Mesenchymal stem cell (in vitro differentiated cells and primary cell): ENCODE results near the gene ABCB8.

Source experiments
- DNase-seq: peaks from one replicate; pipeline ENCODE4 v3.0.0-alpha.2; 2013
- H2AFZ ChIP-seq: one replicate; pipeline ENCODE4 v1.6.1; 2013; ENCODE audit warnings: low read depth, mild to moderate bottlenecking, control low read depth, inconsistent platforms, low read length, moderate library complexity
- H2AK5ac ChIP-seq: 2 replicates; pipeline ENCODE4 v1.6.1; 2013; ENCODE audit warnings: low read length, moderate library complexity, mild to moderate bottlenecking, inconsistent platforms; ENCODE audit not compliant: severe bottlenecking
- H2BK120ac ChIP-seq: one replicate; pipeline ENCODE4 v1.6.1; 2013; ENCODE audit warnings: low read depth, mild to moderate bottlenecking, inconsistent platforms, low read length, moderate library complexity
- H2BK12ac ChIP-seq, 2 experiments: one replicate each; pipeline ENCODE4 v1.6.1; 2013; ENCODE audit warnings: inconsistent platforms in 2 of 2, low read length in 2 of 2, mild to moderate bottlenecking in 2 of 2, moderate library complexity in 2 of 2, control low read depth in 1 of 2
- H2BK15ac ChIP-seq: one replicate; pipeline ENCODE4 v1.6.1; 2013; ENCODE audit warnings: mild to moderate bottlenecking, low read depth, inconsistent platforms; ENCODE audit not compliant: poor library complexity, severe bottlenecking
- H2BK5ac ChIP-seq: 2 replicates; pipeline ENCODE4 v1.6.1; 2013; ENCODE audit warnings: low read depth, mild to moderate bottlenecking, low read length, control low read depth, inconsistent platforms; ENCODE audit not compliant: poor library complexity, severe bottlenecking
- H3K14ac ChIP-seq, 2 experiments: one replicate each; pipeline ENCODE4 v1.6.1; 2013; ENCODE audit warnings: inconsistent platforms in 2 of 2, low read length in 2 of 2, control low read depth in 1 of 2, mild to moderate bottlenecking in 1 of 2, moderate library complexity in 1 of 2
- H3K18ac ChIP-seq, 2 experiments: one replicate each; pipeline ENCODE4 v1.6.1; 2013; ENCODE audit warnings: inconsistent platforms in 2 of 2, low read length in 2 of 2, control low read depth in 1 of 2, low read depth in 1 of 2, mild to moderate bottlenecking in 1 of 2
- H3K23ac ChIP-seq, 2 experiments: one replicate each; pipeline ENCODE4 v1.6.1; 2013; ENCODE audit warnings: inconsistent platforms in 2 of 2, low read length in 2 of 2, mild to moderate bottlenecking in 2 of 2, moderate library complexity in 2 of 2, control low read depth in 1 of 2
- H3K27ac ChIP-seq: 2 replicates; pipeline ENCODE4 v1.5.1; 2013; ENCODE audit warnings: mild to moderate bottlenecking, moderate library complexity, low read length, control low read depth, inconsistent platforms; ENCODE audit not compliant: poor library complexity, severe bottlenecking
- H3K27me3 ChIP-seq, 2 experiments: 2 replicates each; pipeline versions ENCODE4 v1.6.1 to v1.7.0; 2013; ENCODE audit warnings: low read length in 2 of 2, mild to moderate bottlenecking in 2 of 2, moderate library complexity in 2 of 2, control low read depth in 1 of 2, inconsistent platforms in 1 of 2; ENCODE audit not compliant: control insufficient read depth in 1 of 2, insufficient read depth in 1 of 2
- H3K36me3 ChIP-seq, 2 experiments: 2 replicates each; pipeline versions ENCODE4 v1.6.1 to v1.7.0; 2013; ENCODE audit warnings: low read length in 2 of 2, control low read depth in 1 of 2, inconsistent platforms in 1 of 2, low read depth in 1 of 2, mild to moderate bottlenecking in 1 of 2; ENCODE audit not compliant: insufficient read depth in 2 of 2, control insufficient read depth in 1 of 2
- H3K4ac ChIP-seq, 2 experiments: one replicate each; pipeline ENCODE4 v1.6.1; 2013; ENCODE audit warnings: inconsistent platforms in 2 of 2, low read length in 2 of 2, mild to moderate bottlenecking in 2 of 2, moderate library complexity in 2 of 2, control low read depth in 1 of 2, low read depth in 1 of 2
- H3K4me1 ChIP-seq: 2 replicates; pipeline ENCODE4 v1.6.1; 2013; ENCODE audit warnings: low read depth, low read length, control low read depth; ENCODE audit not compliant: control insufficient read depth, insufficient read depth
- H3K4me2 ChIP-seq: 2 replicates; pipeline ENCODE4 v1.6.1; 2013; ENCODE audit warnings: low read length, mild to moderate bottlenecking, inconsistent platforms; ENCODE audit not compliant: poor library complexity, severe bottlenecking
- H3K4me3 ChIP-seq, 2 experiments: 2 replicates each; pipeline versions ENCODE4 v1.5.1 to v1.7.0; 2013; ENCODE audit warnings: low read length in 2 of 2, mild to moderate bottlenecking in 2 of 2, control low read depth in 1 of 2, low read depth in 1 of 2; ENCODE audit not compliant: insufficient read depth in 1 of 2
- H3K79me1 ChIP-seq: replicated peaks from 2 replicates; pipeline ENCODE4 v1.6.1; 2013; ENCODE audit warnings: mild to moderate bottlenecking, control low read depth, low read length, inconsistent platforms; ENCODE audit not compliant: poor library complexity, severe bottlenecking
- H3K9ac ChIP-seq: 2 replicates; pipeline ENCODE4 v1.7.0; 2013; ENCODE audit warnings: mild to moderate bottlenecking, low read length, moderate library complexity
- H3K9me3 ChIP-seq: 2 replicates; pipeline ENCODE4 v1.7.0; 2013; ENCODE audit warnings: mild to moderate bottlenecking, low read length; ENCODE audit not compliant: control insufficient read depth
- H4K8ac ChIP-seq: one replicate; pipeline ENCODE4 v1.6.1; 2013; ENCODE audit warnings: inconsistent platforms, mild to moderate bottlenecking, low read length, moderate library complexity
- H4K91ac ChIP-seq: one replicate; pipeline ENCODE4 v1.6.1; 2013; ENCODE audit warnings: mild to moderate bottlenecking, low read length, inconsistent platforms
- WGBS: methylation state at CpG from one replicate; pipeline ENCODE4 v1.1.7; 2013; ENCODE audit warnings: mixed read lengths; 5-methylcytosine and 5-hydroxymethylcytosine counted together

ABCB8 gene

GRCh38 chr7:151017370-151017952, 10.8 kb upstream of the ABCB8 start:
- no peak overlapping the region for H2AFZ ChIP-seq
- no peaks in the 10 kb centered on the region for H3K36me3 ChIP-seq
- no peak overlapping the region for H2BK12ac ChIP-seq
- no peak overlapping the region for H3K4ac ChIP-seq
- no peak overlapping the region for H3K23ac ChIP-seq
- no peak overlapping the region for H2BK15ac ChIP-seq
- no peaks in the 10 kb centered on the region for H3K79me1 ChIP-seq
- H3K4me1 ChIP-seq, result peaks cover 14% of the 10 kb centered on the region
- H4K91ac ChIP-seq, result no peak overlapping the region
- H3K9me3 ChIP-seq, result no peaks in the 10 kb centered on the region
- no peak overlapping the region for H3K4me2 ChIP-seq
- H3K14ac ChIP-seq, result no peak overlapping the region
- no peak overlapping the region for H3K27ac ChIP-seq
- peaks cover 55 to 65% of the 10 kb centered on the region in 2 experiments for H3K27me3 ChIP-seq
- H2AK5ac ChIP-seq, result no peak overlapping the region
- H4K8ac ChIP-seq, result no peak overlapping the region
- peak overlapping the region in 1 of 2 experiments; percentile 66 for H3K4me3 ChIP-seq
- H2BK120ac ChIP-seq, result no peak overlapping the region
- 77% methylated on average over 13 of the region's 13 CpGs for WGBS
- no peak overlapping the region for H2BK5ac ChIP-seq
- peak overlapping the region in 1 of 2 experiments; percentile 38 for H3K18ac ChIP-seq
- DNase-seq, result no peak
- no peak overlapping the region for H3K9ac ChIP-seq

GRCh38 chr7:151017953-151018420, 10.3 kb upstream of the ABCB8 start:
- Histone ChIP-seq H3K27ac (no peak overlapping the region), H2AFZ (no peak overlapping the region), H3K4me1 (peaks cover 14% of the 10 kb centered on the region), H3K27me3 (peaks cover 50 to 63% of the 10 kb centered on the region in 2 experiments), H3K18ac (peak overlapping the region; percentile 38 to 72), H4K91ac (peak overlapping the region; percentile 70), H3K36me3 (no peaks in the 10 kb centered on the region), H3K4ac (no peak overlapping the region), H3K4me2 (no peak overlapping the region), H3K9me3 (no peaks in the 10 kb centered on the region), H3K14ac (no peak overlapping the region), H2BK5ac (no peak overlapping the region), H2BK12ac (no peak overlapping the region), H3K9ac (no peak overlapping the region), H2BK15ac (no peak overlapping the region), H2AK5ac (no peak overlapping the region), H3K4me3 (peak overlapping the region; percentile 26 to 66), H3K23ac (no peak overlapping the region), H4K8ac (no peak overlapping the region), H2BK120ac (peak overlapping the region; percentile 3), H3K79me1 (no peaks in the 10 kb centered on the region)
- peak; percentile 51 for DNase-seq
- 8% methylated on average over 32 of the region's 34 CpGs for WGBS

- H3K4me2 ChIP-seq, result peak overlapping the region; percentile 19
- H2AK5ac ChIP-seq, result no peak overlapping the region
- peak overlapping the region in 1 of 2 experiments; percentile 93 for H3K14ac ChIP-seq
- no peak overlapping the region for H3K27ac ChIP-seq
- peaks cover 55 to 64% of the 10 kb centered on the region in 2 experiments for H3K27me3 ChIP-seq
- DNase-seq, result peak; percentile 23
- H3K4me3 ChIP-seq, result peak overlapping the region in 1 of 2 experiments; percentile 66
- peaks cover 14% of the 10 kb centered on the region for H3K4me1 ChIP-seq
- peak overlapping the region; percentile 0 to 63 for H3K4ac ChIP-seq
- peak overlapping the region; percentile 85 for H4K91ac ChIP-seq
- WGBS, result 11% methylated on average over 66 of the region's 82 CpGs
- no peaks in the 10 kb centered on the region for H3K9me3 ChIP-seq
- H3K23ac ChIP-seq, result no peak overlapping the region
- H2BK15ac ChIP-seq, result no peak overlapping the region
- no peak overlapping the region for H2BK120ac ChIP-seq
- no peak overlapping the region for H2AFZ ChIP-seq
- H3K79me1 ChIP-seq, result no peaks in the 10 kb centered on the region
- H2BK5ac ChIP-seq, result no peak overlapping the region
- peak overlapping the region; percentile 72 to 81 for H3K18ac ChIP-seq
- no peaks in the 10 kb centered on the region for H3K36me3 ChIP-seq
- H2BK12ac ChIP-seq, result peak overlapping the region in 1 of 2 experiments; percentile 91
- peak overlapping the region; percentile 84 for H4K8ac ChIP-seq
- H3K9ac ChIP-seq, result no peak overlapping the region
These were observed 9.7 kb upstream of the ABCB8 start for GRCh38 chr7:151018421-151019129.

GRCh38 chr7:151019130-151019447, 9.2 kb upstream of the ABCB8 start:
- no peak overlapping the region for H2AK5ac ChIP-seq

More at GRCh38 chr7:151019130-151019447, 9.2 kb upstream of the ABCB8 start:
- Histone ChIP-seq H4K8ac (peak overlapping the region; percentile 27), H2BK5ac (no peak overlapping the region), H3K4me1 (peaks cover 14% of the 10 kb centered on the region), H2BK12ac (peak overlapping the region in 1 of 2 experiments; percentile 91), H4K91ac (peak overlapping the region; percentile 53), H3K27me3 (peaks cover 56 to 59% of the 10 kb centered on the region in 2 experiments), H2BK15ac (no peak overlapping the region), H3K23ac (no peak overlapping the region), H2AFZ (no peak overlapping the region), H3K36me3 (no peaks in the 10 kb centered on the region), H2BK120ac (no peak overlapping the region), H3K27ac (no peak overlapping the region), H3K4me3 (no peak overlapping the region), H3K9me3 (no peaks in the 10 kb centered on the region), H3K79me1 (no peaks in the 10 kb centered on the region), H3K4me2 (no peak overlapping the region), H3K14ac (no peak overlapping the region), H3K9ac (no peak overlapping the region), H3K4ac (peak overlapping the region; percentile 13 to 58), H3K18ac (peak overlapping the region; percentile 42 to 60)
- DNase-seq, result no peak
- 72% methylated on average over 19 of the region's 20 CpGs for WGBS
